ENCODE results near the gene MST1. TPM values are rescaled to one million over a fixed set of nuclear protein-coding genes. Genes with fewer than 3 reads are reported as not detected.

Gene MST1
- total RNA-seq, 1 donor from 2014 or later, result 2.2 TPM

DNA sequence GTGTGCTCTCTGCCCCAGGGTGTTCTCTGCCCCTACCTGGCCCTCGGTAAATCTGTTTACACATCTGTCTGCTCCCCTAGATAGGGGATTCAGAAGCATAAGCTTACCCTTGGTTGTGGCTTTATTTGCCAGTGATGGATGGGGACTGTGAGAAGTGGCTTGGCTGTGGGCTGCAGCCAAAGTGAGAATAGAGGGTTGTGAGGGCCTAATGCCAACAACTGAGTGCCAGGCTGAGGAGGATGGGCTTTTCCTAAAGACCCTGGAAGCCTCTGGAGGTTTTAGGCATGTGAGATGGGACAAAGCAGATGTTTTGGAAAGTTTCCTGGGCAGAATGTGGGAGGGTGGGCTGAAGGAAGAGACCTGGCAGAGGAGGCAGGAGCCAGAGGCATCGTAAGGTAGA, 30.6 kb downstream of the MST1 start:
- no peak for DNase-seq (ENCODE audit: low read depth in 2 of 2)

DNA sequence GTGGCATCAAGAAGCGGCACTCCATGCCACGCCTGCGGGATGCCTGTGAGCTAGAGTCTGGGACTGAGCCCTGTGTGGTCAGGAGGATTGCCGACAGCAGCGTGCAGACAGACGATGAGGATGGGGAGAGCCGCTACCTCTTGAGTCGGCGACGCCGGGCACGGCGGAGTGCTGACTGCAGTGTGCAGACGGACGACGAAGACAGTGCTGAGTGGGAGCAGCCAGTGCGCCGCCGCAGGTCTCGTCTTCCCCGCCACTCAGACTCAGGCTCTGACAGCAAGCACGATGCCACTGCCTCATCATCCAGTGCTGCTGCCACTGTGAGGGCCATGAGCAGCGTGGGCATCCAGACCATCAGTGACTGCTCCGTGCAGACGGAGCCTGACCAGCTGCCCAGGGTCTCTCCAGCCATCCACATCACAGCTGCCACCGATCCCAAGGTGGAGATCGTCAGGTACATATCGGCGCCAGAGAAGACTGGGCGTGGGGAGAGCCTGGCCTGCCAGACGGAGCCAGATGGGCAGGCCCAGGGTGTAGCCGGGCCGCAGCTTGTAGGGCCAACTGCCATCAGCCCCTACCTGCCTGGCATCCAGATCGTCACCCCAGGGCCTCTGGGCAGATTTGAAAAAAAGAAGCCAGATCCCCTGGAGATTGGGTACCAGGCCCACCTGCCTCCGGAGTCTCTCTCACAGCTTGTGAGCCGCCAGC, 31.9 kb downstream of the MST1 start:
- DNase-seq (ENCODE audit: low read depth in 2 of 2), result no peak

DNA sequence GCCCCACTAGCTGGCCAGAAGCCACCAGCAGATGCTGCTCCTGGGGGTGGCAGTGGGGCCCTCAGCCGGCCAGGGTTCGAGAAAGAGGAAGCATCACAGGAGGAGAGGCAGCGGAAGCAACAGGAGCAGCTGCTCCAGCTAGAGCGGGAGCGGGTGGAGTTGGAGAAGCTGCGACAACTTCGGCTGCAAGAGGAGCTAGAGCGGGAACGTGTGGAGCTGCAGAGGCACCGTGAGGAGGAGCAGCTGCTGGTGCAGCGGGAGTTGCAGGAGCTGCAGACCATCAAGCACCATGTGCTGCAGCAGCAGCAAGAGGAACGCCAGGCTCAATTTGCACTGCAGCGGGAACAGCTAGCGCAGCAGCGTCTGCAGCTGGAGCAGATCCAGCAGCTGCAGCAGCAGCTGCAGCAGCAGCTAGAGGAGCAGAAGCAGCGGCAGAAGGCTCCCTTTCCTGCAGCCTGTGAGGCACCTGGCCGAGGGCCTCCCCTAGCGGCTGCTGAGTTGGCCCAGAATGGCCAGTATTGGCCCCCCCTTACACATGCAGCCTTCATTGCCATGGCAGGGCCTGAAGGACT, 32.6 kb downstream of the MST1 start:
- DNase-seq (ENCODE audit: low read depth in 2 of 2), result no peak

DNA sequence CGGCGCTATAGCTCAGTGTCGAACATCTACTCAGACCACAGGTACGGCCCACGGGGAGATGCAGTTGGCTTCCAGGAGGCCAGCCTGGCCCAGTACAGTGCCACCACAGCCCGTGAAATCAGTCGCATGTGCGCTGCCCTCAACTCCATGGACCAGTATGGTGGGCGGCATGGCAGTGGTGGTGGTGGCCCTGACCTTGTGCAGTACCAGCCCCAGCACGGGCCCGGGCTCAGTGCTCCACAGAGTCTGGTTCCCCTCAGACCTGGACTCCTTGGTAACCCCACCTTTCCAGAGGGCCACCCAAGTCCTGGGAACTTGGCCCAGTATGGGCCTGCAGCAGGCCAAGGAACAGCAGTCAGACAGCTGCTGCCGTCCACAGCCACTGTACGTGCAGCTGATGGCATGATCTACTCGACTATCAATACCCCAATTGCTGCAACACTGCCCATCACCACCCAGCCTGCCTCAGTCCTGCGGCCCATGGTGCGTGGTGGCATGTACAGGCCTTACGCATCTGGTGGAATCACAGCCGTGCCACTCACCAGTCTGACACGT, 33.5 kb downstream of the MST1 start:
- DNase-seq (ENCODE audit: low read depth in 2 of 2), result no peak

DNA sequence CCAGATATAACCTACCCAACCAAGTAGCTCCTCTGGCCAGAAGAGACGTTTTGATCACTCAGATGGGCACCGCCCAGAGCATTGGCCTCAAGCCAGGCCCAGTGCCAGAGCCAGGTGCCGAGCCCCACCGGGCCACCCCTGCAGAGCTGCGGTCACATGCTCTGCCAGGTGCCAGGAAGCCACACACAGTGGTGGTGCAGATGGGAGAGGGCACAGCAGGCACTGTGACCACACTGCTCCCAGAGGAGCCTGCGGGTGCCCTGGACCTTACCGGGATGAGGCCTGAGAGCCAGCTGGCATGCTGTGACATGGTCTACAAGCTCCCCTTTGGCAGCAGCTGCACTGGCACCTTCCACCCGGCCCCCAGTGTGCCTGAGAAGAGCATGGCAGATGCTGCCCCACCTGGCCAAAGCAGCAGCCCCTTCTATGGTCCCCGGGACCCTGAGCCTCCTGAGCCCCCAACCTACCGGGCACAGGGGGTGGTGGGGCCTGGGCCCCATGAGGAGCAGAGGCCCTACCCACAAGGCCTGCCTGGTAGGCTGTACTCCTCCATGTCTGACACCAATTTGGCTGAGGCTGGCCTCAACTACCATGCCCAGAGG, 34.2 kb downstream of the MST1 start:
- no peak for DNase-seq (ENCODE audit: low read depth in 2 of 2)

DNA sequence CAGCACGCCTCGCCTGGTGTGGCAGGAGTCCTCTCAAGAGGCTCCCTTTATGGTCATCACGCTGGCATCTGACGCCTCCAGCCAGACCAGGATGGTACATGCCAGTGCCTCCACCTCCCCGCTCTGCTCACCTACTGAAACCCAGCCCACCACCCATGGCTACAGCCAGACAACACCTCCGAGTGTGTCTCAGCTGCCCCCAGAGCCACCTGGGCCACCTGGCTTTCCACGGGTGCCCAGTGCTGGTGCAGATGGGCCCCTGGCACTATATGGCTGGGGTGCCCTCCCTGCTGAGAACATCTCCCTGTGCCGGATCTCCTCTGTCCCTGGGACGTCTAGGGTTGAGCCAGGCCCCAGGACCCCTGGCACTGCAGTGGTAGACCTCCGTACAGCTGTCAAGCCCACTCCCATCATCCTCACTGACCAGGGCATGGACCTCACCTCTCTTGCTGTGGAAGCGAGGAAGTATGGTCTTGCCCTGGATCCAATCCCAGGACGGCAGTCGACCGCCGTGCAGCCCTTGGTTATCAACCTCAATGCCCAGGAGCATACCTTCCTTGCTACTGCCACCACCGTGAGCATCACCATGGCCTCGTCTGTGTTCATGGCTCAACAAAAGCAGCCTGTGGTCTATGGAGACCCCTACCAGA, 35.0 kb downstream of the MST1 start:
- DNase-seq (ENCODE audit: low read depth in 2 of 2), result no peak

DNA sequence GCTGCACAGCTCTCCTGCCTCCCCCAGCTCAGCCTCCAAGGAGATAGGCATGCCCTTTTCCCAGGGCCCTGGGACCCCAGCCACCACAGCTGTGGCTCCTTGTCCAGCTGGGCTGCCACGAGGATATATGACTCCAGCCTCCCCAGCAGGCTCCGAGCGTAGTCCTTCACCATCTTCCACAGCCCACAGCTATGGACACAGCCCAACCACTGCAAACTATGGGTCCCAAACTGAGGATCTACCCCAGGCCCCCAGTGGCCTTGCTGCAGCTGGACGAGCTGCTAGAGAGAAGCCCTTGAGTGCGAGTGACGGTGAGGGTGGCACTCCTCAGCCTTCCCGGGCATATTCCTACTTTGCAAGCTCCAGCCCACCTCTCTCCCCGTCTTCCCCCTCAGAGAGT, 35.7 kb downstream of the MST1 start:
- no peak for DNase-seq (ENCODE audit: low read depth in 2 of 2)

DNA sequence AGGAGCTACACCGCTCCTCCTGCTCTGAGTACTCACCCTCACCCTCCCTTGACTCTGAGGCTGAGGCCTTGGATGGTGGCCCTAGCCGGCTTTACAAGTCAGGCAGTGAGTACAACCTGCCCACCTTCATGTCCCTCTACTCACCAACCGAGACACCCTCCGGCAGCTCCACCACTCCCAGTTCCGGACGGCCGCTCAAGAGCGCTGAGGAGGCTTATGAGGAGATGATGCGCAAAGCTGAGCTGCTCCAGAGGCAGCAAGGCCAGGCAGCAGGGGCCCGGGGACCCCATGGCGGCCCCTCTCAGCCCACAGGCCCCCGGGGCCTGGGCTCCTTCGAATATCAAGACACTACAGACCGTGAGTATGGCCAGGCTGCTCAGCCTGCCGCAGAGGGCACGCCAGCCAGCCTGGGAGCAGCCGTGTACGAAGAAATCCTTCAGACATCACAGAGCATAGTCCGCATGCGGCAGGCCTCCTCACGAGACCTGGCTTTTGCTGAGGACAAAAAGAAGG, 36.3 kb downstream of the MST1 start:
- no peak for DNase-seq (ENCODE audit: low read depth in 2 of 2)

DNA sequence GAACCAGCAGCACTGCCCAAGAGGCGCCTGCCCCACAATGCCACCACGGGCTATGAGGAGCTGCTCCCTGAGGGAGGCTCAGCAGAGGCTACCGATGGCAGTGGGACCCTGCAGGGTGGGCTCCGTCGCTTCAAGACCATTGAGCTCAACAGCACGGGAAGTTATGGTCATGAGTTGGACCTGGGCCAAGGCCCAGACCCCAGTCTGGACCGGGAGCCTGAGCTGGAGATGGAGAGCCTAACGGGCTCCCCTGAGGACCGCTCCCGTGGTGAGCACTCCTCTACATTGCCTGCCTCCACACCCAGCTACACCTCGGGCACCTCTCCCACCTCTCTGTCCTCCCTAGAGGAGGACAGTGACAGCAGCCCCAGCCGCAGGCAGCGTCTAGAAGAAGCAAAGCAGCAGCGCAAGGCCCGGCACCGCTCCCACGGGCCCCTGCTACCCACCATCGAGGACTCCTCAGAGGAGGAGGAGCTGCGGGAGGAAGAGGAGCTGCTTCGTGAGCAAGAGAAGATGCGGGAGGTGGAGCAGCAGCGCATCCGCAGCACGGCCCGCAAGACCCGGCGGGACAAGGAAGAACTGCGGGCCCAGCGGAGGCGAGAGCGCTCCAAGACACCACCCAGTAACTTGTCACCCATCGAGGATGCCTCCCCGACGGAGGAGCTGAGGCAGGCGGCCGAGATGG, 36.9 kb downstream of the MST1 start:
- no peak for DNase-seq (ENCODE audit: low read depth in 2 of 2)

DNA sequence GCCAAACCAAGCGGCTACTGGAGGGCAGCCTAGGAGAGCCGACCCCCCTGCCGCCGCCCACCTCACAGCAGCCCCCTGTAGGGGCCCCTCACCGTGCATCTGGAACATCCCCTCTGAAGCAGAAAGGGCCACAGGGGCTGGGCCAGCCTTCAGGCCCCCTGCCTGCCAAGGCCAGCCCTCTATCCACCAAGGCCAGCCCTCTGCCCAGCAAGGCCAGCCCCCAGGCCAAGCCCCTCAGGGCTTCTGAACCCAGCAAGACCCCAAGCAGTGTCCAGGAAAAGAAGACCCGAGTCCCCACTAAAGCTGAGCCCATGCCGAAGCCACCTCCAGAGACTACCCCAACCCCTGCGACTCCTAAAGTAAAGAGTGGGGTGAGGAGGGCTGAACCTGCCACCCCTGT, 38.6 kb downstream of the MST1 start:
- DNase-seq (ENCODE audit: low read depth in 2 of 2), result no peak

DNA sequence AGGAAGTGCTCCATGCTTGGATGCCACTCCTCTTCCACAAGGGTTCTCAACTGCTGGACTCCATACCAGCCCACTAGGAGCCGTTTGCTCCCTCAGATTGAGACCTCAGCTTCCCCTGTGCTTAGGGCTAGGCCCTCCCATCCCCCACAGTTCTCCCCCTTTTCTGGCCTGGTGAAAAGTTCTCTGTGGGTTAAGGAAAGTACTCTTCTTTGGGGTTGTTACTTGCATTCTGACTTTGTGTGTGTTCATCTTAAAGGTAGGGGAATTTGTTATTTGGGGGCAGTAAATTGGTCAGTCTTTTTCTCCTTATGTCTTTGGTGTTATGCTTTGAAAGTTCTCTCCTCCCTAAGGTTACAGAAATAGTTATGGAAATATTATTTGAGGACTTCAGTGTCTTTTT, 39.1 kb downstream of the MST1 start:
- no peak for DNase-seq (ENCODE audit: low read depth in 2 of 2)

DNA sequence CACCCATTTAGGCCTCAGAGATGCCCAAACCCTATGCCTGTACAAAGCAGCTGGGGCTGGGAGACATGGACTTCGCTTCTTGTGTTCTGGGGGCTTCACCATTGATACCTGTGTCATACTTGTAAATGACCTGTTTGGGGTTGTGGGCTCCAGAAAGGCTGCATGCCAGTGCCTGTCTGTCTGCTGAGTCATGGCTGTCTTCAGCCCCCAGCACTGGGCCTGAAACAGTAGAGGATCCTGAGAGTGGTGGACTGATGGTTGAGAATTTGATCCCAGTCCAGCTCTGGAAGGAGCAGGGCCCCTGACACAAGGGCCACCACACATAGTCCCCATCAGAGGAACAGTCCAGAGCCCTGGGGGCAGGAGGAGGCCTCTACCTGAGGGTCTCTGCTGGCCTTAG, 39.7 kb downstream of the MST1 start:
- DNase-seq (ENCODE audit: low read depth in 2 of 2), result no peak

DNA sequence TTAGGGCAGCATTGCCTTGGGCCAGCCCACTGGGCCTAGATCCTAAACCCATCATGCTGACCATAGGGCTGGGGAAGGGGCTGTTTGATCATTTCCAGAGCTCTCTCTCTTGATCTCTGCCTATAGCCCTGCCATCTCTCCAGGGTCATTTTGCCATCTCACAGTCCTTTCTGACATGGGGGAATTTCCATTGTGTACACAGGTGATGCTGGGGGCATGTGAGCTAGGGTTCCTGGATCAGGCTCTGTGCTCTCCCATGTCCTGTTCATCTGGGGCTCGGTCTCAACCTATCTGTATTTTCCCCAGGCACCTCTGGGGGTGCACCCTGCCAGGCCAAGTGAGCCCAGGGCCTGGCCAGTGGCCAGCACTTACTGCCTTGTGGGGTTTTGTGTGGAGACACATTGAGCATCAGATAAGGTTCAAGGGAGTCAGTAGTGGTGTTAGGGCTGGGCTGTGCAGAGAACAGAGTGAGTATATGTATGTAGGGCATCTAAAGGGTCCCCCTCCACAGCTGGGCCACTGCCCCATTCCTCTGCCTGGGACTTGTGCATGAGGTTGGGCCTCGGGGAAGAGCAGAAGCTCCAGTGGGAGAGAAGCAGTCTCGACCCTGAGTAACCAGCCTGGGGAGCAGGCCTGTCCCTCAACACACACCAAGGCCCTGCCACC, 40.8 kb downstream of the MST1 start:
- DNase-seq (ENCODE audit: low read depth in 2 of 2), result no peak

DNA sequence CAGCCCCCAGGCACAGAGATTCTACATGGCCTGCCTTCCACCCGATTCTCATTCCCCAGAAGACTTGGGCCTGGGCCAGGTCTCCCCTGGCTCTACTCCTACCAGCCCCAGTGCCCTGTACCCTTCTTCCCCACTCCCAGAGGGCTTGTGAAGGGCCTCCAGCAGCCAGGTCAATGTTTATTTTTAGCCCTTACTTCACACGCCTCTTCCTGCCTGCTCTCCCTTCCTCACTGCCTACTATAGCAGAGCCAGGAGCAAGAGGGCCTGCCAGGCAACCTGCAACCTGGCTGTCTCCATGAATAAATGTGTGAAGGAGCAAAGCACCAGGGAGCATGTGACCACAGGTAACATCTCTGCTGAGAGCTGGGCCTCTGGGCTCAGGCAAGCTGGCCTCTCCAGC, 41.5 kb downstream of the MST1 start:
- DNase-seq (ENCODE audit: low read depth in 2 of 2), result peak in 1 of 2 donors; percentile 16

DNA sequence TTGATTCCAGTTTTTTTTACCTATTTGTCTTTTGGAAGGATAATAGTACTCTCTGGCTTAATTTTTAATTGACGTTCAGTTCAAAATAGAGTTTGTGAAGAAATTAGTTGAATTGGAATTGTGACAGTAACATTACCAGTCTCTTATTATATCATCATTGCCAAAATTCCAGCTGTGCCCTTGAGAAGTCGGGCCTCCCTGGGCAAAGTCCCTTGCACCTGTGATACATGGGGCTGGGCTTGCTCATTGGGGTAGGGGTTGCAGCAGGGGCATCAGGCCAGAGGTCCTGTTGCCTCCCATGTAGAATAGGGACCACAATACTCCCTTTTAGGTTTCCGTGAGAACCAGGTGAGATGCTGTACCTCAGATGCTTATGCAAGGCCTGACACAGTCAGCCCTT, 43.0 kb downstream of the MST1 start:
- DNase-seq (ENCODE audit: low read depth in 2 of 2), result no peak

DNA sequence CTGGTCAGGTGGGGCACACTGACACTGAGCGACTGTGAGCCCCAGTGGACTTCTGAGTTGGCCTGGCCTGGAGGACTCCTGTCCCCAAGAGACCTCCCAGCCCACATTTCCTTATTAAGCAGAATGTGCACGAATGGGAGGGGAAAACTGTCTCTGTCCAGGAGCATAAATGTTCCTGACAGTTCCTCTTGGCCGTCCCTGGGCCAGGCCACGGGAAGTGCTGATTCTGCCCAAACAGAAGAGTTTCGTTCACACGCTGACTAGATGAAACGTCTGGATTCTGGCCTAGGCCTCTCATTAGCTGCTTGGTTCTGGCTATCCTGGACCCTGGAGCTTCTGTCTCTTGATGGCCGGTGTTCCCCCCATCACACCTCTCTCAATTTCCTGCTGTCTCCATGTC, 44.6 kb downstream of the MST1 start:
- DNase-seq (ENCODE audit: low read depth in 2 of 2), result no peak

DNA sequence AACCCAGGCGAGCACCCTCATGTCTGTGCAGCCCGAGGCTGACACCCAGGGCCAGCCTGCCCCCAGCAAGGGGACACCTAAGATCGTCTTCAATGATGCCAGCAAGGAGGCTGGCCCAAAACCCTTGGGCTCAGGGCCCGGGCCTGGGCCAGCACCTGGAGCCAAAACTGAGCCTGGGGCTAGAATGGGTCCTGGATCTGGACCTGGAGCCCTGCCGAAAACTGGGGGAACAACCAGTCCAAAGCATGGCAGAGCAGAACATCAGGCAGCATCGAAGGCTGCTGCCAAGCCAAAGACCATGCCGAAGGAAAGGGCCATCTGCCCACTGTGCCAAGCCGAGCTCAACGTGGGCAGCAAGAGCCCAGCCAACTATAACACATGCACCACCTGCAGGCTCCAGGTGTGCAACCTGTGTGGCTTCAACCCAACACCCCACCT, 46.5 kb downstream of the MST1 start:
- no peak for DNase-seq (ENCODE audit: low read depth in 2 of 2)

DNA sequence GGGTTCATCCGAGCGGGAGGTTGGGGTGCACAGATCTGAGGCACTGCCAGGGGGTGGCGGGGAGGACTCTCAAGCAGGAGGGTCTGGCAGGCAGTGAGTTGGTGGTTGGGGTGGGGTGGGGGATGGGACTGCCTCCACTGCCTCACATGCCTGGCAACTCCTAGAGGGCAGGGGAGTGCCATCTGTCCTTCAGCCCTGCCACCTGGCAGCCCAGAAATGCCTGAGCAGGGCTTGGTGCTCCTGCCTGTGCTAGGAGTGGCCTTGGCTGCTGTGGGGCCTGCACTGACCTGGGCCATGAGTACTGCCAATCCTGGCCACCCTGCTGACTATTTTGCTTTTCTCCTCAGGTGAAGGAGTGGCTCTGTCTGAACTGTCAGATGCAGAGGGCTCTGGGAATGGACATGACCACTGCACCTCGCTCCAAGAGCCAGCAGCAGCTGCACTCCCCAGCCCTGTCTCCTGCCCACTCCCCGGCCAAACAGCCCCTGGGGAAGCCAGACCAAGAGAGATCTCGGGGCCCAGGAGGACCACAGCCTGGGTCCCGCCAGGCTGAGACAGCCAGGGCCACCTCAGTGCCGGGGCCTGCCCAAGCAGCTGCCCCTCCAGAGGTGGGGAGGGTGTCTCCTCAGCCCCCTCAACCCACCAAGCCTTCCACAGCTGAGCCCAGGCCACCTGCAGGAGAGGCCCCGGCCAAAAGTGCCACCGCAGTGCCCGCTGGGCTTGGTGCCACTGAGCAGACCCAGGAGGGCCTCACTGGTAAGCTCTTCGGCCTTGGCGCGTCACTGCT, 47.2 kb downstream of the MST1 start:
- DNase-seq (ENCODE audit: low read depth in 2 of 2), result no peak

DNA sequence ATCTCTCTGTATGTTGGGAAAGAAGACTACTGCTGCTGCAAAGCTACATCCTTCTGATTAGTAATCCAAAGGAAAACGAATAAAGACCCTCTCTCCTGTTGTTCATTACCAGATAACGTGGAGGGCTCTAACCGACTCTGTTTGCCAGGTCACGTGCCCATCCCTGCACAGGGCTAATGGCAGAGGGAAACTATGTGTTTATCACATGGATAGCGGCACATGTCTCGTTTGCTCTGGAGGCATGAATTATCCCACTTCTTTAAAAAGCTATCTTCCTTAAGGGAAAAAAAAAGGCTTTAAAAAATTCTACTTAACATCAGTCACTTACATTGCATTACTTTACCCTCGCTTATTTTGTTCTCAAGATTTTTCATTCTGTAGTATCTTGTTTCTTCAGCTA, 48.0 kb downstream of the MST1 start:
- no peak for DNase-seq (ENCODE audit: low read depth in 2 of 2)

DNA sequence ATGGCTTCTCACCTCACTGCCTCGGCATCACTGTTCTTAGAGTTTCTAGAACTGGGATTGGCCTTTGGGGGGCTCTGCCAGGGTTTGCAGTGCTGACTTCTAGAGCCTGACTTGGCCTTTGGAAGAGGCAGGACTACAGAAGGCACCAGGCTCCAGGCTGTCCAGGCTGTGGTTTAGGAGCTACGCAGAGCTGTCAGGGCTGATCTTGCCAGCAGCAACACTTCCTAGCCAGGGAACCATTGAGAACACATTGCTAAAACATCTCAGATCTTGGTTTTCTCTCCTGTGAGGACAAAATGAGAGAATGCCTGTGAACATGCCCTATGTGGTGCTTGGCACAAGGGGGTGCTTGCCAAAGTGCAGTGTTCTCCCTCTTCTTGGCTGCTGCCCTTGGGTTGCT, 49.7 kb downstream of the MST1 start:
- no peak for DNase-seq (ENCODE audit: low read depth in 2 of 2)
